Transverse colon (tissue), 4 donors: ENCODE results near the gene PRND. TPM values are rescaled to one million over a fixed set of nuclear protein-coding genes. Genes with fewer than 3 reads are reported as not detected.

ENCODE experiments used
- DNase-seq: peaks from one replicate; pipeline ENCODE4 v3.0.0-alpha.2; 2019
- H3K27ac ChIP-seq, 4 donors: fragments of 200-600 bp; sonication (generic); 2 replicates each; pipeline ENCODE4 v1.5.1; 2016 to 2018; ENCODE audit warnings: inconsistent platforms in 4 of 4
- H3K27me3 ChIP-seq: fragments of 200-600 bp; sonication (generic); 2 replicates; pipeline ENCODE4 v1.5.1; 2017; ENCODE audit warnings: inconsistent platforms
- H3K36me3 ChIP-seq, 4 donors: fragments of 200-600 bp; sonication (generic); 2 replicates each; pipeline ENCODE4 v1.5.1; 2017 to 2019; ENCODE audit warnings: inconsistent platforms in 4 of 4
- H3K4me1 ChIP-seq, 4 donors: fragments of 200-600 bp; sonication (generic); 2 replicates each; pipeline ENCODE4 v1.5.1; 2017 to 2020; ENCODE audit warnings: inconsistent platforms in 4 of 4
- H3K4me3 ChIP-seq, 4 donors: fragments of 200-600 bp; sonication (generic); 1 replicate in 1 of 4; 2 replicates in 3 of 4; pipeline versions ENCODE4 v1.5.1 to v1.6.1; 2017 to 2019; ENCODE audit warnings: inconsistent platforms in 4 of 4
- H3K9me3 ChIP-seq, 2 donors: fragments of 200-600 bp; sonication (generic); 2 replicates each; pipeline ENCODE4 v1.5.1; 2017 to 2019; ENCODE audit warnings: inconsistent platforms in 2 of 2
- EP300 ChIP-seq: sonication (generic); formaldehyde crosslinking; IDR thresholded peaks from one replicate; pipeline ENCODE4 v1.6.1; 2017; ENCODE audit warnings: antibody characterized with exemption, low read depth
- POLR2A ChIP-seq: fragments of 450-650 bp; IDR thresholded peaks from one replicate; pipeline ENCODE4 v1.6.1; 2016; ENCODE audit warnings: antibody characterized with exemption, mild to moderate bottlenecking, moderate library complexity
- POLR2AphosphoS5 ChIP-seq, 3 donors: sonication (generic); formaldehyde crosslinking; IDR thresholded peaks; one replicate each; pipeline ENCODE4 v1.6.1; 2016; ENCODE audit warnings: antibody characterized with exemption in 3 of 3
- WGBS, 2 donors: methylation state at CpG; one replicate each; pipeline ENCODE4 v1.1.5; 2018; ENCODE audit warnings: low coverage in 1 of 2; 5-methylcytosine and 5-hydroxymethylcytosine counted together
- in situ Hi-C, 4 donors: fragments of 200-750 bp; cut with MboI; loops; one replicate each; pipeline versions ENCODE4 v1.15.0 to v1.15.1; 2017; ENCODE audit warnings: low sequenced_read_pairs in 3 of 4, low pct_ligation_motif_present in 1 of 4, low pct_unique_long_range_greater_than_20kb in 1 of 4
- intact Hi-C: fragments of 100-400 bp; cut with DNase I; formaldehyde crosslinking; loops from one replicate; pipeline ENCODE4 v1.15.1; 2023; ENCODE audit warnings: low total_unique reads
- total RNA-seq, 4 donors: library from RNA; depleted of rRNA; stranded (reverse); fragments of >200 nt; gene quantifications; one replicate each; pipeline ENCODE4 v1.1.0, GENCODE V29; 2016
- TF ChIP-seq, protein P1 (sequence below), 5 experiments: fragments of 200-600 bp in 3 of 5; fragments of 450-650 bp in 2 of 5; sonication (generic) in 3 of 5; IDR thresholded peaks; 1 replicate in 2 of 5; 2 replicates in 3 of 5; pipeline ENCODE4 v1.5.1; 2016 to 2017; ENCODE audit warnings: antibody characterized with exemption in 5 of 5, inconsistent platforms in 3 of 5, mild to moderate bottlenecking in 2 of 5, moderate library complexity in 1 of 5

PRND gene
- total RNA-seq, 4 donors from 2014 or later: not detected

DNA sequence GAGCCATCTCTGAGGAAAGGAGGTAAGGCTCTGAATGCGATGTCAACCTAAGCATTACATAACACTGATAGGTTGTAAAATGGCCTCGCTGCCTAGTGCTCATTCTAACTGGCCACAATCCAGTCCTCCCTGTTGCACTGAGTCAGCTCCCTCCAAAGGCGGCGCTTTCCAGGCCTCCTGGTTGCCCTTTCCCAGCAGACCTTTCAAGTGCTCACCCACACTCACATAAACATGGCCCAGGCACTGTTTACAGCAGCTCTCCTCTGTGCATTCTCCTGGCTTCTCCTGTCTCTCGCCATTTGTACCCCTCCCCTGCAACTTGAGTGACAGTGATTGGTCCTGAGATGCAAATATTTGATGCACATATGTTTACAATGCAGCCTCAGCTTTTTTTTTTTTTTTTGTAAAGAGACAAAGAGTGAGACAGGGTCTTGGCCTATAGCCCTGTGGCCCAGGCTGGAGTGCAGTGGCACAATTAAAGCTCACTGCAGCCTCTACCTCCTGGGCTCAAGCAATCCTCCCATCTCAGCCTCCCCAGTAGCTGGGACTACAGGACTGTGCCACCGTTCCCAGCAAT is 36.8 kb upstream of the PRND start:
- Histone ChIP-seq H3K4me3 (no peak overlapping the region), H3K9me3 (no peaks in the 10 kb centered on the region), H3K27ac (peak overlapping the region; percentile 90 to 98 (median 96)), H3K4me1 (peaks cover 3 to 47% (median 21%) of the 10 kb centered on the region in 4 donors), H3K27me3 (no peaks in the 10 kb centered on the region), H3K36me3 (no peaks in the 10 kb centered on the region)
- 67 to 76% methylated on average over 2 to 6 of the region's 6 CpGs for WGBS, 2 donors
- in situ Hi-C loops: no loop called here
- intact Hi-C loops: no loop called here
- DNase-seq: no peak
- TF ChIP-seq POLR2AphosphoS5 (IDR thresholded peaks at IDR 0.05): peak in 1 of 3 donors; percentile 8
- TF ChIP-seq, protein P1, sequence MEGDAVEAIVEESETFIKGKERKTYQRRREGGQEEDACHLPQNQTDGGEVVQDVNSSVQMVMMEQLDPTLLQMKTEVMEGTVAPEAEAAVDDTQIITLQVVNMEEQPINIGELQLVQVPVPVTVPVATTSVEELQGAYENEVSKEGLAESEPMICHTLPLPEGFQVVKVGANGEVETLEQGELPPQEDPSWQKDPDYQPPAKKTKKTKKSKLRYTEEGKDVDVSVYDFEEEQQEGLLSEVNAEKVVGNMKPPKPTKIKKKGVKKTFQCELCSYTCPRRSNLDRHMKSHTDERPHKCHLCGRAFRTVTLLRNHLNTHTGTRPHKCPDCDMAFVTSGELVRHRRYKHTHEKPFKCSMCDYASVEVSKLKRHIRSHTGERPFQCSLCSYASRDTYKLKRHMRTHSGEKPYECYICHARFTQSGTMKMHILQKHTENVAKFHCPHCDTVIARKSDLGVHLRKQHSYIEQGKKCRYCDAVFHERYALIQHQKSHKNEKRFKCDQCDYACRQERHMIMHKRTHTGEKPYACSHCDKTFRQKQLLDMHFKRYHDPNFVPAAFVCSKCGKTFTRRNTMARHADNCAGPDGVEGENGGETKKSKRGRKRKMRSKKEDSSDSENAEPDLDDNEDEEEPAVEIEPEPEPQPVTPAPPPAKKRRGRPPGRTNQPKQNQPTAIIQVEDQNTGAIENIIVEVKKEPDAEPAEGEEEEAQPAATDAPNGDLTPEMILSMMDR (IDR thresholded peaks at IDR 0.05): no peak
- TF ChIP-seq POLR2A: no peak

DNA sequence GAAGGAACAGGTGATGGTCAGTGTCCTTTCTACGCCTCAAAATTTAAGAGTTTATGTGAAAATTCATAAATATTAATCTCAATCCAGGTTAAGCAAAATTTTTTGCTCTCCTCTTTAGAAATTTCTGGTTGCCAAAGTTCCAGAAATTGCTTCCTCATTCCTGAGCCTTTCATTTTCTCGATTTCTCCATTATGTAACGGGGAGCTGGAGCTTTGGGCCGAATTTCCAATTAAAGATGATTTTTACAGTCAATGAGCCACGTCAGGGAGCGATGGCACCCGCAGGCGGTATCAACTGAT is 35.8 kb upstream of the PRND start:
- WGBS, 2 donors: 7 to 9% methylated on average over 5 to 8 of the region's 8 CpGs
- Histone ChIP-seq H3K9me3 (no peaks in the 10 kb centered on the region), H3K27me3 (no peaks in the 10 kb centered on the region), H3K4me1 (peaks cover 3 to 50% (median 21%) of the 10 kb centered on the region in 4 donors), H3K36me3 (no peaks in the 10 kb centered on the region), H3K4me3 (peak overlapping the region; percentile 68 to 91 (median 90)), H3K27ac (peak overlapping the region; percentile 90 to 98 (median 96))
- TF ChIP-seq POLR2A (no peak), POLR2AphosphoS5 (IDR thresholded peaks at IDR 0.05) (no peak), EP300 (no peak)
- TF ChIP-seq, protein P1 (IDR thresholded peaks at IDR 0.05): no peak
- in situ Hi-C loops (no loop called here), intact Hi-C loops (no loop called here)
- DNase-seq: no peak

DNA sequence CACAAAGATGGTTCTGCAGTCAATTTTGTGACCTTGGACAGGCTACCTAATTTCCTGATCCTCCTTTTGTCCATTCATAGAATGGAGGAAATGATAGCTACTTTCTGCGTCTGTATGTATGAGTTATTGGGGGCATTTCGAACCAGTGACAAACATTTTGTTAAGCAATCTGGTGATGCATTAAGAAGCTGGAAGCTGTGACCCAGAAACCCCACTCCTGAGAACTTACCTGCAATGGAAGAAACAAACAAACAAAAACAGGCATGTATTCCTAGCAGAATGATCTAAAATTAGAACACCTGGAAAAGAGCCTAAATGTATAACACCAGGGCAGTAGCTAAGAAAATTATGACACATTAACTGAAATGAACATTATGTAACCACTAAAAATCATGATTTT is 33.4 kb upstream of the PRND start:
- Histone ChIP-seq H3K27me3 (no peaks in the 10 kb centered on the region), H3K4me1 (peaks cover 3 to 53% (median 21%) of the 10 kb centered on the region in 4 donors), H3K4me3 (peak overlapping the region in 1 of 4 donors; percentile 90), H3K27ac (peak overlapping the region; percentile 90 to 98 (median 96)), H3K36me3 (no peaks in the 10 kb centered on the region), H3K9me3 (no peaks in the 10 kb centered on the region)
- DNase-seq: no peak
- intact Hi-C loops (no loop called here), in situ Hi-C loops (no loop called here)
- WGBS, 2 donors: 83 to 87% methylated on average over 2 of the region's 2 CpGs
- TF ChIP-seq EP300: no peak
- no peak for TF ChIP-seq POLR2A
- TF ChIP-seq, protein P1 (IDR thresholded peaks at IDR 0.05): no peak
- no peak for TF ChIP-seq POLR2AphosphoS5 (IDR thresholded peaks at IDR 0.05)

DNA sequence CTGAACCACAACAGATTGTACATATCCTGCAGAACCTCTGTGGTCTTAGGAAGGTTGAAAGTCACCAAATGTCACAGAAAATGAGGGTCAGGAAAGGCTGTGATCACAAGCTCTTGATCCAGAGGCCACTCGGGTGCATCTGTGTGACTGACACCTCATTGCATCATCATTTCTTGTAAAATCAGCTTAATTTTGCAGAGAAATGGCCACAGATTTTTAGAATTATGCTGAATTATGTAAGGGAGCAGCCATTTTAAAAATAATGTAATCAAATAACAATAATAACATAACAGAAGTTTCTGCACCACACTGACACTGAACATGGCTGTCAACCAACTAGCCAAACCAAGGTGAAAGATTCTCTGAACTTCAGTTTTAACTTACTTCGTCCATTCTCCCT is 32.5 kb upstream of the PRND start:
- H3K4me3 ChIP-seq: no peak overlapping the region
- no peaks in the 10 kb centered on the region for H3K27me3 ChIP-seq
- H3K36me3 ChIP-seq: no peaks in the 10 kb centered on the region
- no peak for DNase-seq
- WGBS, 2 donors: 62 to 71% methylated on average over 2 of the region's 2 CpGs
- H3K9me3 ChIP-seq: no peaks in the 10 kb centered on the region
- in situ Hi-C loops: no loop called here
- intact Hi-C loops: no loop called here
- peaks cover 3 to 45% (median 21%) of the 10 kb centered on the region in 4 donors for H3K4me1 ChIP-seq
- peak overlapping the region in 2 of 4 donors; percentile 90 to 98 for H3K27ac ChIP-seq
- TF ChIP-seq POLR2AphosphoS5 (IDR thresholded peaks at IDR 0.05) (no peak), POLR2A (no peak), EP300 (no peak)
- TF ChIP-seq, protein P1 (IDR thresholded peaks at IDR 0.05): no peak
